HPDE6-E6E7 (cell line): Measurements from ENCODE around the gene HMCN1.

Experiments used
- DNase-seq: peaks from one replicate; pipeline ENCODE4 v3.0.0; 2011; ENCODE audit warnings: missing footprints; ENCODE audit errors: extremely low spot score

The HMCN1 gene

DNA sequence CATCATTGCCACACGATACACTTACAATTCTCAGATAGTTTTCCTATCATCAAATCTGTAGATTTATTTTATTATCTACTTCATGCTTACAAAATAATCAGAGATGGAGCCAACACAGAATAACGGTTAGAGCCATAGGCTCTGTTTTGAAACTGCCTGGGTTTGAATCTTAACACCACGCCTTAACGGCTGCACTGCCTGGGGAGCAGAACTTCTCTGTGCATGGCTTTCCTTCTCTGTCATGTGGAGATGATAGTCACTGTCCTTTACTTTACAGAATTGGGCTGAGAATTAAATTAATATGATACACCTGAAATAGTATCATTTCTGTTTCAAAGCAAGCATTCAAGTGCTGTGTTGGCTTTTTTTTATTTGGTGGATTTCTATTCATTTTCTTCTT, 177.8 kb downstream of the HMCN1 start:
- no peak for DNase-seq

DNA sequence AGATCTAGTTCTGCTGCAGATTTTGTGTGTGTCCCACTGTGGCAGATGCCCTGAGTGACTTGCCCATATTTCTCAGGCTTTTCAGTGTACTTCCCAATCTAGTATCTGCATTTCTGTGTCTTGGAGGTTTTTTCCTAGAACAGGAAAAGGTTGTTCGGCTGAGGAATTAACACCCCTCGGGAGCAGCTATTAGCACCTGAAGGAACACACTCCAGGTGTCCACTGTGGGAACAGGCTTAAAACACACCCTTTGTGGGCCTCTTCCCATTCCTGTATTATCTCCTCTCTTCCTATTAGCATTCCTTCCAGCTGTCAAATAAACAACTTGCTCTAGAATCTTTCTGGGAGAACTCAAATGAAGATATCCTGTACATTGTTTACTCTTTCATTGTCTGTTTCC, 178.3 kb downstream of the HMCN1 start:
- no peak for DNase-seq

DNA sequence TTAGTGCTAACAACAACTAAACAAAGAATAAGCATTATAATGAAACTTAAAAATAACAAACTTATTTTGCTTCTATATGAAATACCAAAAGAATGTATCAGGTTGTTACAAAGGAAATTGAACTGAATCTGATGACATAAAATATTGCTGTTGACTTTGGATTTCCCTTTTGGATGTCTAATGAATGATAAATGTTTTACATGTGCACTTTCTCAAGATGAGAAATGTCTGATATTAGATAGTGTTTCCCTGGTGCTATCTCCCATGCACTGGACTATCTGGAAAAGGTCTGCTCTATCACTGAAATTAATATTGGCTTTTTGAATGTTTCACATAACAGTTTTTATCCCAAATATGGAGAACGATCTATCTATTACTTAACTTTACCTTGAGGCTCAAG, 179.9 kb downstream of the HMCN1 start:
- no peak for DNase-seq

DNA sequence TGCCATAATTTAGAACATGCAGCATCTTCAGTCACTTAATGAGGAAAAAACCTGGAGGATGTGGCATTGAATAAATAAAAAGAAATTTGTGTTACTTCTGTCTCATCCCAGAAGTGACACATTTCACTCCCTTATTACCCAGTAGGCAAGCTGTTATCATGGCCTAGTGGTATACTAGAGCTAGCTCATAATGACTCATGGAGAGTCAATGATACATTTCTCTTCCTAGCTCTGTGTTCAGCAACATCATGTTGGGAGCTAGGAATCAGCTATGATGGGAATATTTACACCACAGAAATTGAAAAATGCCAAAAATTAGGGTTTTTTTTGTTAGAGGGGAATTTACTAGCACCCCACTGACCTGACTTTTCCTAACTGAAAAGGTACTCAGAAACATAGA, 182.7 kb downstream of the HMCN1 start:
- DNase-seq, result no peak

DNA sequence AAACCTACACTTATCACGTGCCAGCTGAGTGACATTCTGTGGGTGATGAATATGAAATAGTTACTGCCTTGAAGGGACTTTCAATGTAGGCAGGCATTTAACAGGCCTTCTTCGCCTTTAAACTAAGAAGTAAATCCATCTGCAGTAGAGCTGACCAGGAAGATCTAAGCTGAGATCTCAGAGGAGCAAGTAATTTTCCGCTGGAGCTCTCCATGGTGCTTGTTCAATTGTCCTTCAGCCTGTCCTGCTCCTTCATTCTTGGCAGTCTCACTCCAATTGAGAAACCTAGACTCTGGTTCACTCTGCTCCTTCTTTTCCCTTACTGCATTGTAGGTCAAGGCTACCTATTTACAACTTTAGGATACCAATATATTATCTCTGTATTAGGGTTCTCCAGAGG, 183.5 kb downstream of the HMCN1 start:
- peak; percentile 6 for DNase-seq

DNA sequence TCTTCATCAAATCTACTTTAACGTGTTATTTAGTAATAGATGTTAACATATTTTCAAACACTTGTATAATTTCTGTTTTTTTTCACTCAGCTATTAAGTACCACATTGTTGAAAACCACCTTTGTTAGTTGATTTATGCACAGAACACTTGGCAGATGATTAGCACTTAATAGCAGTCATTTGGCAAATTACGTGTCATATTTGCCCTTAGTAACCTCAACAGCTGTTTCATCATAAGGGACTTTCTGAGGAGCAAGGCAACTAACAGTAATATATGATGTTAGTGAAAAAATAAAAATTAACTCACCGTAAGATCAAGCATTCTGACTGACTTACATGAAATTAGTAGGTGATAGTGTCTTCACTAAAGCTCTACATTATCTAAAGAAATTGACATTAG, 186.4 kb downstream of the HMCN1 start:
- no peak for DNase-seq

DNA sequence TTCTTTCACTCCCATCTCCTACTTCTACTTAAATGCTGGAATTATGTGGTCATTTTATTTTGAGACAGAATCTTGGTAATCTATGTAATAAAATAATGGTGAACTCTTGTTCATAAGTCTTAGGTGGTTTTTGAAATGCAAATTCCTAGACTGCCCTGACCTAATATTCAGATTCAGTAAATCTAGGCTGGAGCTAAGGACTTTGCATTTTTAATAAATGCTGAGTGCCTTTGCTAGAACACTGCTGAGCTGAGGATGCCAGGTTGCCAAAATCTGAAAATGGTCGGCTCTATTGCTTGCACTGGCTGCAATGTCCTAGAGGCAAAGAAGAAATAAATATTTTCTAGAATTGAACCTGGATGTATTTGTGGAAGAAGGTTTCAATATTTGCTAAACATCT, 187.4 kb downstream of the HMCN1 start:
- DNase-seq, result no peak

DNA sequence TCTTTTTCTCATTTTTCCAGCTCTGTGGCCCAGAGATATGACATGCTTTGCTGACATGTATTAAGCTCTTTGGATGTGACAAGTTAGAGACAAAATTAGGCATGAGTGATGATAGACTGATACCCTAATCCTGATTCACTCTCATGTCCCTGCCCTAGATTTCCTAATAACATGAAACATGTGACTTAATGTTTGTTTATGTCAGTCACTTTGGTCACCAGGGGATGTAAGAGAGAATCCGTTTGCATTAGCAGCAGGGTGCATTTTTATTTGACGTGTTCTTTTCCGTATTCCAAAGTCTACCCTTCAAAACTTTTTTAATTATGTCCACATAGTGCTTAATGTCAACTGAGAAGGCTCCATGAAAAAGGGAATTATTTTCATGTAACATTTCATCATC, 192.4 kb downstream of the HMCN1 start:
- no peak for DNase-seq

DNA sequence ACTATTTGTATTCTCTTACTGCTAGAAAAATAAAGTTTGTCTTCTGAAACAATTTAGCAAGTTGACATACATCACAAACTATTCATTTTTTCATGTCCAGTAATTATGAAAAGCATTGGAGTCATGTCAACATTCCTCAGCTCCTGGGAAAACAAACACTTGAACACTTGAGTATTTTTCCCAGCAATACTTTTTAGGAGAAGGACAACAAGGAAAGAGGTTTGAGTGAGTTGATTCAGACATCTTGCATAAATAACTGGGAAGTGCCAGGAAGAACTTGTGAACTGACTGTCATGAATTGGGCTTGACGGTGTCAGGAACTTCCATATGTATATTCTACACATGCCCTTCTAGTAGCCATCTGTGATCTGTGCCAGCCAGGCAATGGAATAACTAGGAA, 195.6 kb downstream of the HMCN1 start:
- no peak for DNase-seq

DNA sequence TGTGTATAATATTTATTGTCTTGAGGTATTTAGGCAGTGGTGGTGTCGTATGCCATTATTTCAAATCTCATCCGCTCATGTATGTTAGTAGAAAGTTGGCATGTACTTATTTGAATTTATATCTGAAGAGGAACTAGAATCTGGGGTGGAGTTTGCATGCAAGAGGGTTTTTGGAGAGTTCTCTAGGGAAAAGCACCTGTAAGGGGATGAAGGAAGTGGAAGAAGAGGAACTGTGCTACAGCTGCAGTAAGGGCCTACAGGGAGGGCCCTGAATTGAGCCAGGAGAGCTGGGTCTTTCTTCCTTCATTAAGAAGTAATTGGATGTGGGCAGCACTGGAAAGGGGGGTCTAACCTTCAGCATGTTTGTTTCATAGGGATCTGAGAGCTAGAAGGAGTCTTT, 197.2 kb downstream of the HMCN1 start:
- no peak for DNase-seq

DNA sequence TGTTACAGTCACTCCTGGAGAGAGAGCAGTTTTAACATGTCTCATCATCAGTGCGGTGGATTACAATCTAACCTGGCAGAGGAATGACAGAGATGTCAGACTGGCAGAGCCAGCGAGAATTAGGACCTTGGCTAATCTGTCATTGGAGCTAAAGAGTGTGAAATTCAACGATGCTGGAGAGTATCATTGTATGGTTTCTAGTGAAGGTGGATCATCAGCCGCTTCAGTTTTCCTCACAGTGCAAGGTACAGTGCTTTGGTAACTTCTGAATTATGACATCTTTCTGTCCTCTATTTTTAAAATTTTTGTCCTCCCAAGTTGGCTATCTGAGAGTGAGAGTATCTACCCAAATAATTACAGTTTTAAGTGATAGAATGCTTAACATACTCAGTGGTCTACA, 199.4 kb downstream of the HMCN1 start:
- no peak for DNase-seq

DNA sequence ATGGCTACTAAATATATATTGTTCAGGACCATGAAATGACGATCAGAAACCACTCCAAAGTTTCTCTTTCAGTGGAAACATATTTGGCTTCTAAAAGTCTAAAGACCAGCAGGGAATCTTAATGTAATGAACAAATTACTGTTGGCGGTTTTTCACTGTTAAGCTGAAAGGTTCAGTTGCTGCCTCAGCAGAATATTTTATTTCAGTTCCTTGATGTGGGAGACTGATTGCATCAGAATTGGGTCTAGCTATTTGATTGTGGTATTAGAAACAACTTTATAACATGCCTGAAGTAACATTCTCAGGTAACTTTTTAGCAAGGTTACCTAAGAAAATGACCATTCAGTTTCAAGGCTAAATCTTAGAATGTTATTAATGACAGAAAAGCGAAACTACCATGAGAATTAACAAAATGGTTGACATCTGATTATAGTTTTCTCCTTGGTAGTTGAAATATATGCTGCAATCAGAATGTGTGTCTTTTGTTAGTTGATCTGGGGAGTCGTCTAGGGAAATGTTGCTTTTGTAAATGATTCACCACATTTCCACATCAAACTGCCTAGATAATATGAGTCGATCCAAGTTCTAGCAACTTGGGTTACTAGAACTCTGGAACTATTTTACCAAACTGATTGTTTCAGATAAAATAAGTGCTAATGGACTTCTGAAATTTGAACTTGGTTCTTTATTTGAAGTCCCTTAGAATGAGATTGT, 200.4 kb downstream of the HMCN1 start:
- no peak for DNase-seq

DNA sequence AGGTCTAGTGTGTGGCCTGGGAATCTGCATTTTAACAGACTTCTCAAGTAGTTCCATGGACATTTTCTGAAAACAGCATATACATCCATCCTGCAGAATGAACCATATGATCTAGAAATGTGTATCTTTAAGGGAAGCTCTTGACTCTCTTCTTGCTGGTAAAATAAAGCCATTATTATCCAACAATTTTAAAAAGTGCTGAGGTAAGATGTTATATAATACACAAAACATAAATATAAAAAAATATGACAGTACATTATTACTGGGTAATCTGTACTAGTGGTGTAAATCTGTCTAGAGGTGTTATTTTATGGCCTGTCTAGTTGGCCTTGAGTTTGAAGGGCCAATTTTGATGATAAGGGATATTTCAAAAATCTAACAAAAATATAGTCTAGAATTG, 201.2 kb downstream of the HMCN1 start:
- no peak for DNase-seq

DNA sequence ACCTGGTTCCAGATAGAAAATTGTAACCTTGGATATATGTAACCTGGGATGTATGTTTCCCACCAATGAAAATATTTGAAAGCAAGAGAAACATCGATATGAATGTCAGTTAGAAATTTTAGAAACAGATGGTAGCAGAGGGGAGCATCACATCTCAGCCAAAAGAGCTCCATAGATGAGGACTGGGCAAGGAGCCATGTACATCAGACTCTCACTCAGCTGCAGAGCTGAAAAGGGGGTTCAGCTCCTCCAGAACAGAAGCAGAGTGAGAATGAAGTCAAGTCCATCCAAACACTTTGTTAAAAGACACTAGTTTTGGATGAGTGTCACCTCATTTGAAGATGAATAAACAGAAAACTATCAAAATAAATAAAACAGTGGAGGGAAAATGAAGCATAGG, 202.4 kb downstream of the HMCN1 start:
- DNase-seq, result no peak

DNA sequence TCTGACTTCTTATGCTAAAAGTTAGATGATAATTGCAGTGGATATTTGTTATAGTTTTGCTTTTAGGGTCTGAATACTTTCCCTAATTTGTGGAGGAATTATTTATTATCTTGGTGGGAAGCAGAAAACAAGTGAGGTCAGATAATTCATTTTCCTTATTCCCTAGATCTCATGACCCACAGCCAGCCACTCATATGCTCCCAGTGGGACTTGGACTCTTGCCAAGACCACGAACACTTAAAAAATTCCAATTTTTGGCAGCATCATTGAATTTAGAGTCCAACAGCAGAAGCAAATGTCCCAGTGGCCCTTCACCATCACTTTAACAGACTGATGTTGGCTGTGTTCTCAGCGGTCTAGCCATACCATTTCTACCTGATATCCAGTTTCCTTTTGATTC, 204.2 kb downstream of the HMCN1 start:
- no peak for DNase-seq

DNA sequence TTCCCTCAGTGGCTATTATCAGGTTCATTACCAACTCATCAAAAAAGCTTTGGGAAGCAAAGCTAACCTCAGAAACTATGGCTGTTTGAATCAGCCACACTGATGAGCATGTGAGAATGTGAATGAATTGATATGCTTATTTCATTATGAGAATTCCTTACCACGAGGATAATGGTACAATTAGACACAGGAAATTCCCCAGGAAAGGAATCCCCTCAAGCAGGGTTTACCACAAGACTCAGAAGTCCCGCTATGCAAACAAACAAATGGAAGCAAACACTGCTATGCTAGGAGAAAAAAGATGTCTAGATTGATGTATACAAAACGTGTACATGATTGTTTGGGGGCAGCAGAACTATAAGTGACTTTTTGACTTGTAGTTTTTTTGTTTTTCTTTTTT, 205.0 kb downstream of the HMCN1 start:
- DNase-seq, result no peak

DNA sequence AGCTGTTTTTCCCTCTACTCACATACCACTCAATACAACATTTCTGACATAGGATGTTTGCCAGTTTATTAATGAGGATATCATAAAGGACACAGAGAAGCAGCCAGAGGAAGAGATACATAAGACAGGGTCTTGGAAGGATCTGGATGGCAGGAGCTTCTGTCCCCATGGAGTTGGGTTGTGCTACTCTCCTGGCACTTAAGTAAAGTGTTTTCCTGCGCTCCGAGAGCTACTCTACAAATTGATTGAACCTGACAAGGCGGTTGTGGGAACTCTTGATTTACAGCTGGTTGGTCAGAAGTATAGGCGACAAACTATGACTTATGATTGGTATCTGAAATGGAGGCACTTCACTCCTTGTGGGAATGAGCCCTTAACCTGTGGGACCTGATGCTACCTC, 208.8 kb downstream of the HMCN1 start:
- DNase-seq, result no peak

DNA sequence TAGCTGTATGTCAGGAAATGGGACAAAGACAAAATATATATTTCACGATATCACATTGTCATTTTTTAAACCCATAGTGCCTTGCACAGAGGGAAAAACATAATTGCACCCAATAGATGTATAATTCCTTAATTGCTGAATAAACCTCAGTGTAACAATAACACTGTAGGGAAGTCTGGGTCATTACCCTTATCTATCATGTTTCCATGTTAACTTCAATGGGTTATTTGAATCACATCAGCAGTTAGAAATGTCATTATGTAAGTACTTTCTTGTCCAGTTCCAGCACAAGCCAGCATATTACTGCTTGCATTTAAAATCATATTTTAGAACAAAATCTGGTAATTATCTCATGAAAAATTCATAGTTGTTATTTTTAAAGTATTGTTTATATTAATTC, 222.7 kb downstream of the HMCN1 start:
- no peak for DNase-seq

DNA sequence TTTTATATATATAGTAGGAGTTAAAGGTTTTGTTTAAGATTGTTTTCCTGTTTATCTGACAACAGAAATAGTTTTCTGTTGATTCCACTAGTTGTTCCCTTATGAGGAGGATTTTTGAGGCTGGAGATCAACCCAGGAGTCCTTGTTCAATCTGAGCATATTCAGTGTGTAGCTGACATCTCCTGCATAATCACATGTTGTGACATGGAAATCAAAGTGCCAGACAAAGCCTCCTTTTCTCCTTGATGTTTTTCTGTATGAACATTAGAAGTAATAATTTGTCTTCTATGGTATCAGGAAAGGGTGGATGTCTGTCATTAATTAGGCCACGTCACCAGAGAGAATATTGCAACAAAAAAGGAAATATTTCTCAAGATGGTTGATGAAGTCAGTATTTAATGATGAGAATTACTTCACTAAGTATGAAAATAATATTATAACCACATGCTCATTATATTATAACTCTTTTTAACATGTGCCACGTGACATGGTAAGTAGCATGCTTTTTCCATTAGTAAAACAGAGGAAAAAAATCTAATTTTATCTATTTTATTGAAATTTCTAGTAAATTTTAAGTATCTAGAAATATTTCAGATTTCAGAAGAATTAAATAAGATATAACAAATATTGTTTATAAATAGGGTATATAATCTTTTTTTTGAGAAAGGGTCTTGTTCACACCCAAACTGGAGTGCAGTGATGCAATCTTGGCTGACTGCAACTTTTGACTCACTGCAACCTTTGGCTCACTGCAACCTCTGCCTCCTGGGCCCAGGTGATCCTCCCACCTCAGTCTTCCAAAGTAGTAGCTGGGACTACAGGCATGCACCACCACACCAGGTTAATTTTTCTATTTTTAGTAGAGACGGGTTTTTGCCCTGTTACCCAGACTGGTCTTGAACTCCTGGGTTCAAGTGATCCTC, 223.5 kb downstream of the HMCN1 start:
- no peak for DNase-seq

DNA sequence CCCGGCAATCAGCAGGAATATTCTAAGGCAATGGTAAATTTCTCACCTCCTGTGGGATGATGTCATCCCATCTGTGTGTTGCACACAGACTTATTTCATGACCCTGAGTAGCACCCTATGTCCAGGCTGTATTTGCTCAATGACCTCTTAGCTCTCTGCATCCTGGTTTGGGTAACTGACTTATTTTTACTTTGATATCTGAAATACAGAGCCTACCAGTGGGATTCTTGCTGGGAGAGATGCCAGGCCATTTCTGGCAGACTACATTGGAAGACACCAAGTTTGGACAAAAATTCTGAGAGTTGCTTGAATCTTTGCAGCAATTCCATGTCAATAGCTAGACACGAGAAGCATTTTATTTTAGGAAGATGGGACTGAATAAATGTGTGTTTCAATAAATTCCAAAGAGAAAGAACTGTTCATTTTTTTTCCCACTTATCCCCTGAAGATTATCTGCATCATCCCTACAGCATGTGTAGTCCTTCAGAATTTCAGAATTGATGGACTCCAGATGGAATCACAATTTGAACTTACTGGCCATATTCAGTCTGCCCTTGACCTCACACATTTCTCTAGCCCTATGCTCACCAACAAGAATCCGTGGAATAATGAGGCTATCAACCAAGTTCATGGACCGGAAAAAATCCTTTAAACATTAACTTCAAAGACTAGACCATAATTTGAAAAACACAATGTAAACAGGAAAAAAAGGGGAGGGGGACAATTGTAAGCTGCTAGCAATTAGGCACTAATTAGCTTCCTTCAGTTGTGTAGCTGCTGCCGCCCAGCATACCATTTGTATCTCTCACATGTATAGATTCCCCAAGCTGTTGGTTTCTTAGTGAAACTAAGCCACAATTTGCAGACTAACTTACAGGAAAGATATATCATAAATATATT, 226.5 kb downstream of the HMCN1 start:
- no peak for DNase-seq

DNA sequence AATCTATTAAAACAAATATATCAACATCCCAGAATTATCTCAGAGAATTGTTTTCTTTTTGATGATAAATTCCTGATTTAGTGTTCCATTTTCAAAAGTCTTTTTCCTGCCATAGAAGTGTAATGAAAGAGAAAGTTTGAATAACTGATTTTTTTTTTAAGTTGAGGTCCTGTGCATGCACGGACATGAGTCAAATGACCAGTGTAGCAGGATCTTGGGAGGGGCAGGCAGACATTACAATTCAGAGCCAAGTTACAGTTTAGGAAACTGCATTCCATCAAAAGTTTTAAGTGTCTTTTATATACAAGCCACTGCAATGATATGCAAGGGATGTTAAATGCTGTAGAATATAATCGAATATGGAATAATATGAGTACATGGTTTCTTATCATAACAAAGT, 227.5 kb downstream of the HMCN1 start:
- DNase-seq, result peak; percentile 14

DNA sequence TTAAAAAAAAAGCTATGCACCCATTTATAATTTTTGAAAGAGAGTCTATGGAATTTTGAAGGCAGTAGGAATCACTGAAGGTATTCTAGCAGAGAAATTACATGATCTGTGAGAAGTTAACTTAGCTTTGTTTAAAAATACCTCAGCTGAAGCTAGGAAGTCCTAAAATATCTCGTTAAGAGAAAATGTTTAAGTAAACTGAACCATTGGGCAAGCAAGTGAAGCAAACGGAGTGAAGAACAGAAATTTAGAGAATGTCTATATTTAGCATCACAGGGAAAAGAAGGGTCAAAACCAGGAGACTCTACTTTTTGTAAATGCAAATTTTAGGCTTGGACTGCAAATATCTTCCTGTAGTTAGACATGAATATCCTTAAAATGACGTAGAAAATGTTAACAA, 230.8 kb downstream of the HMCN1 start:
- no peak for DNase-seq
